ENCODE measurements around the gene PURB.
"Not testable (repeated sequence)": the region's sequence is repeated elsewhere in the genome, so short reads cannot be mapped to it uniquely, and the experiment has no call there.

PURB gene

GRCh38 chr7:44893710-44894234, 8.4 kb upstream of the PURB start:
- DNase-seq (ENCODE audit: low read depth in 2 of 2, low spot score in 1 of 2), result no peak

- no peak for DNase-seq (ENCODE audit: low read depth in 2 of 2, low spot score in 1 of 2)
Measured at GRCh38 chr7:44891791-44892190, 6.5 kb upstream of the PURB start.

- peak in 1 of 2 donors; percentile 14 for DNase-seq (ENCODE audit: low read depth in 2 of 2, low spot score in 1 of 2)
Measured at GRCh38 chr7:44891372-44891771, 6.0 kb upstream of the PURB start.

- DNase-seq (ENCODE audit: low read depth in 2 of 2, low spot score in 1 of 2), result no peak
Measured at GRCh38 chr7:44889086-44889781, 3.9 kb upstream of the PURB start.

- DNase-seq (ENCODE audit: low read depth in 2 of 2, low spot score in 1 of 2), result no peak
Measured at GRCh38 chr7:44887293-44887692, 2.0 kb upstream of the PURB start.

GRCh38 chr7:44884621-44885393, 523 bp downstream of the PURB start:
- peak; percentile 11 to 20 for DNase-seq (ENCODE audit: low read depth in 2 of 2, low spot score in 1 of 2)

- no peak for DNase-seq (ENCODE audit: low read depth in 2 of 2, low spot score in 1 of 2)
Measured at GRCh38 chr7:44883961-44884620, 1.2 kb downstream of the PURB start.

- DNase-seq (ENCODE audit: low read depth in 2 of 2, low spot score in 1 of 2), result no peak
Measured at GRCh38 chr7:44882899-44883298, 2.4 kb downstream of the PURB start.

GRCh38 chr7:44881610-44882009, 3.7 kb downstream of the PURB start:
- no peak for DNase-seq (ENCODE audit: low read depth in 2 of 2, low spot score in 1 of 2)

- no peak for DNase-seq (ENCODE audit: low read depth in 2 of 2, low spot score in 1 of 2)
Measured at GRCh38 chr7:44881066-44881600, 4.2 kb downstream of the PURB start.

- DNase-seq (ENCODE audit: low read depth in 2 of 2, low spot score in 1 of 2), result no peak
Measured at GRCh38 chr7:44880317-44881018, 4.9 kb downstream of the PURB start.

- no peak for DNase-seq (ENCODE audit: low read depth in 2 of 2, low spot score in 1 of 2)
Measured at GRCh38 chr7:44876393-44876792, 8.9 kb downstream of the PURB start.

- DNase-seq (ENCODE audit: low read depth in 2 of 2, low spot score in 1 of 2), result no peak
Measured at GRCh38 chr7:44875241-44875640, 10.1 kb downstream of the PURB start.

- no peak for DNase-seq (ENCODE audit: low read depth in 2 of 2, low spot score in 1 of 2)
Measured at GRCh38 chr7:44872787-44873186, 12.5 kb downstream of the PURB start.

GRCh38 chr7:44871918-44872317, 13.4 kb downstream of the PURB start:
- not testable (repeated sequence) for DNase-seq (ENCODE audit: low read depth in 2 of 2, low spot score in 1 of 2)

- DNase-seq (ENCODE audit: low read depth in 2 of 2, low spot score in 1 of 2), result not testable (repeated sequence)
Measured at GRCh38 chr7:44870780-44871179, 14.6 kb downstream of the PURB start.

- DNase-seq (ENCODE audit: low read depth in 2 of 2, low spot score in 1 of 2), result not testable (repeated sequence)
Measured at GRCh38 chr7:44870336-44870735, 15.0 kb downstream of the PURB start.

- no peak for DNase-seq (ENCODE audit: low read depth in 2 of 2, low spot score in 1 of 2)
Measured at GRCh38 chr7:44867073-44867995, 18.0 kb downstream of the PURB start.

- not testable (repeated sequence) for DNase-seq (ENCODE audit: low read depth in 2 of 2, low spot score in 1 of 2)
Measured at GRCh38 chr7:44861949-44862348, 23.4 kb downstream of the PURB start.

- DNase-seq (ENCODE audit: low read depth in 2 of 2, low spot score in 1 of 2), result no peak
Measured at GRCh38 chr7:44858161-44858560, 27.2 kb downstream of the PURB start.
